ENCODE data around the gene ABTB2. TPM values are rescaled to one million over a fixed set of nuclear protein-coding genes. Genes with fewer than 3 reads are reported as not detected.

ABTB2 gene
- total RNA-seq, 1 experiment from 2014 or later = 5.5 TPM

DNA sequence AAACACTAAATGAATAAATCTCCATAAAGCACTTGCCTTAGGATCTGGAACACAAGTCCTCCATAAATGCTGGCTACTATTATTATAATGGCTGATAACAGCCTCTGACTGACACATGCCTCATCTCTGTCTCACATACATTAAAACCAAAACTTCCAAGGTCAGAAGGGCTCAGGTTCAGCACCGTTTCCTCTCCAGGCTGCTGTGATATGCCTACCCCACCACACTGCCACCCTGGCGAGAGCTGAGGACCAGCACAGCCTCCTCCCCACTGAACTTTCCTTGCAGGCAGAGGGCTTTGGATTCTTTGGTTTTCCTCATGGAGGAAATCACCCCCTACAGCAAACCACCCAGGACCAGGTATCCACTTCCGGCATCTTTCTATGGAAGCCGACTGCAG lies 112.8 kb downstream of the ABTB2 start:
- Histone ChIP-seq H4K8ac (replicated peaks; ENCODE audit: insufficient read length, low read depth, low read length) (no peak overlapping the region), H3K9me3 (ENCODE audit: control insufficient read depth, low read depth, low read length) (no peaks in the 10 kb centered on the region), H3K4me2 (ENCODE audit: insufficient read depth, insufficient read length, low read length) (no peak overlapping the region), H3K23ac (ENCODE audit: insufficient read length, low read depth, low read length) (no peak overlapping the region), H4K20me1 (ENCODE audit: control insufficient read depth, insufficient read depth, insufficient read length) (no peaks in the 10 kb centered on the region), H3K9ac (ENCODE audit: extremely low read depth, insufficient read length, low read length) (no peak overlapping the region), H2BK5ac (ENCODE audit: insufficient read length, low read length) (no peak overlapping the region), H2AFZ (ENCODE audit: low read length) (no peak overlapping the region), H3K23me2 (ENCODE audit: insufficient read length, low read depth, low read length, poor library complexity, severe bottlenecking) (no peaks in the 10 kb centered on the region), H2BK12ac (ENCODE audit: insufficient read length, low read depth, low read length) (no peak overlapping the region), H3K27me3 (ENCODE audit: insufficient read depth, low read length) (no peaks in the 10 kb centered on the region), H3K18ac (ENCODE audit: insufficient read length, low read depth, low read length) (no peak overlapping the region), H2AK5ac (ENCODE audit: insufficient read length, low read length) (no peak overlapping the region), H3K4ac (ENCODE audit: low read depth, low read length) (no peak overlapping the region), H4K5ac (ENCODE audit: insufficient read length, low read depth, low read length) (no peak overlapping the region), H2BK15ac (ENCODE audit: low read depth, low read length) (no peak overlapping the region), H3K79me2 (ENCODE audit: insufficient read depth, low read length) (no peaks in the 10 kb centered on the region), H3K56ac (ENCODE audit: insufficient read length, low read depth, low read length) (no peak overlapping the region), H3T11ph (ENCODE audit: low read length) (no peak overlapping the region), H2BK120ac (ENCODE audit: low read depth, low read length, poor library complexity, severe bottlenecking) (no peak overlapping the region), H2BK20ac (ENCODE audit: low read depth, low read length, poor library complexity, severe bottlenecking) (no peak overlapping the region), H4K91ac (ENCODE audit: insufficient read length, low read depth, low read length) (no peak overlapping the region), H3K14ac (ENCODE audit: insufficient read depth, low read length) (no peak overlapping the region), H3K4me1 (ENCODE audit: insufficient read depth, low read length) (no peaks in the 10 kb centered on the region), H3K79me1 (ENCODE audit: insufficient read depth, low read depth, low read length, poor library complexity, severe bottlenecking) (no peaks in the 10 kb centered on the region), H3K27ac (ENCODE audit: insufficient read length, low read depth, low read length) (no peak overlapping the region)
- Mint-ChIP-seq H3K27ac (no peak overlapping the region), H3K9me3 (no peaks in the 10 kb centered on the region), H3K36me3 (ENCODE audit: insufficient read depth in 1 of 3, low read depth in 3 of 3) (no peaks in the 10 kb centered on the region; a peak in 1 of 7 replicates), H3K4me1 (peaks cover 12 to 14% of the 10 kb centered on the region in 2 experiments), H3K4me3 (no peak overlapping the region), H3K27me3 (ENCODE audit: low read depth) (no peaks in the 10 kb centered on the region)
- WGBS (ENCODE audit: extremely low coverage, insufficient read length, low lambda C conversion rate) = no CpG with 5 or more reads among the region's 4 CpGs
- TF ChIP-seq, protein P1, sequence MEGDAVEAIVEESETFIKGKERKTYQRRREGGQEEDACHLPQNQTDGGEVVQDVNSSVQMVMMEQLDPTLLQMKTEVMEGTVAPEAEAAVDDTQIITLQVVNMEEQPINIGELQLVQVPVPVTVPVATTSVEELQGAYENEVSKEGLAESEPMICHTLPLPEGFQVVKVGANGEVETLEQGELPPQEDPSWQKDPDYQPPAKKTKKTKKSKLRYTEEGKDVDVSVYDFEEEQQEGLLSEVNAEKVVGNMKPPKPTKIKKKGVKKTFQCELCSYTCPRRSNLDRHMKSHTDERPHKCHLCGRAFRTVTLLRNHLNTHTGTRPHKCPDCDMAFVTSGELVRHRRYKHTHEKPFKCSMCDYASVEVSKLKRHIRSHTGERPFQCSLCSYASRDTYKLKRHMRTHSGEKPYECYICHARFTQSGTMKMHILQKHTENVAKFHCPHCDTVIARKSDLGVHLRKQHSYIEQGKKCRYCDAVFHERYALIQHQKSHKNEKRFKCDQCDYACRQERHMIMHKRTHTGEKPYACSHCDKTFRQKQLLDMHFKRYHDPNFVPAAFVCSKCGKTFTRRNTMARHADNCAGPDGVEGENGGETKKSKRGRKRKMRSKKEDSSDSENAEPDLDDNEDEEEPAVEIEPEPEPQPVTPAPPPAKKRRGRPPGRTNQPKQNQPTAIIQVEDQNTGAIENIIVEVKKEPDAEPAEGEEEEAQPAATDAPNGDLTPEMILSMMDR (conservative IDR thresholded peaks at IDR 0.05) = no peak
- DNase-seq = no peak
